Osteocyte (in vitro differentiated cells): ENCODE measurements around the gene HOXD4. TPM values are rescaled to one million over a fixed set of nuclear protein-coding genes. Genes with fewer than 3 reads are reported as not detected.

Experiments
- DNase-seq: peaks from one replicate; pipeline ENCODE4 v3.0.0; 2021; ENCODE audit warnings: mixed read lengths; ENCODE audit not compliant: unreplicated experiment; ENCODE audit errors: extremely low spot score
- H3K27ac Mint-ChIP-seq: one replicate; pipeline ENCODE4 v1.8.0; 2021; ENCODE audit warnings: mild to moderate bottlenecking, mixed read lengths; ENCODE audit not compliant: unreplicated experiment
- H3K27me3 Mint-ChIP-seq: one replicate; pipeline ENCODE4 v1.8.0; 2021; ENCODE audit warnings: mixed read lengths; ENCODE audit not compliant: unreplicated experiment
- H3K36me3 Mint-ChIP-seq: one replicate; pipeline ENCODE4 v1.8.0; 2021; ENCODE audit warnings: mixed read lengths; ENCODE audit not compliant: unreplicated experiment
- H3K4me1 Mint-ChIP-seq: one replicate; pipeline ENCODE4 v1.8.0; 2021; ENCODE audit warnings: mixed read lengths; ENCODE audit not compliant: unreplicated experiment
- H3K4me3 Mint-ChIP-seq: one replicate; pipeline ENCODE4 v1.8.0; 2021; ENCODE audit warnings: mild to moderate bottlenecking, moderate library complexity, mixed read lengths; ENCODE audit not compliant: unreplicated experiment
- H3K9me3 Mint-ChIP-seq: one replicate; pipeline ENCODE4 v1.8.0; 2021; ENCODE audit warnings: mixed read lengths; ENCODE audit not compliant: unreplicated experiment
- total RNA-seq: library from RNA; stranded (reverse); gene quantifications from 2 replicates; pipeline ENCODE4 v1.2.1, GENCODE V29; 2021
- TF ChIP-seq, protein P1 (sequence below): fragments of 200-600 bp; sonication (generic); IDR thresholded peaks from 2 replicates; pipeline ENCODE4 v1.5.0; 2021; ENCODE audit warnings: antibody characterized with exemption, mild to moderate bottlenecking, moderate library complexity

The HOXD4 gene
- total RNA-seq, 1 donor from 2014 or later = not detected

- Mint-ChIP-seq H3K27me3 (peaks cover 82% of the 10 kb centered on the region), H3K4me3 (no peak overlapping the region), H3K4me1 (peaks cover 14% of the 10 kb centered on the region), H3K9me3 (no peaks in the 10 kb centered on the region), H3K27ac (no peak overlapping the region), H3K36me3 (no peaks in the 10 kb centered on the region)
- TF ChIP-seq, protein P1, sequence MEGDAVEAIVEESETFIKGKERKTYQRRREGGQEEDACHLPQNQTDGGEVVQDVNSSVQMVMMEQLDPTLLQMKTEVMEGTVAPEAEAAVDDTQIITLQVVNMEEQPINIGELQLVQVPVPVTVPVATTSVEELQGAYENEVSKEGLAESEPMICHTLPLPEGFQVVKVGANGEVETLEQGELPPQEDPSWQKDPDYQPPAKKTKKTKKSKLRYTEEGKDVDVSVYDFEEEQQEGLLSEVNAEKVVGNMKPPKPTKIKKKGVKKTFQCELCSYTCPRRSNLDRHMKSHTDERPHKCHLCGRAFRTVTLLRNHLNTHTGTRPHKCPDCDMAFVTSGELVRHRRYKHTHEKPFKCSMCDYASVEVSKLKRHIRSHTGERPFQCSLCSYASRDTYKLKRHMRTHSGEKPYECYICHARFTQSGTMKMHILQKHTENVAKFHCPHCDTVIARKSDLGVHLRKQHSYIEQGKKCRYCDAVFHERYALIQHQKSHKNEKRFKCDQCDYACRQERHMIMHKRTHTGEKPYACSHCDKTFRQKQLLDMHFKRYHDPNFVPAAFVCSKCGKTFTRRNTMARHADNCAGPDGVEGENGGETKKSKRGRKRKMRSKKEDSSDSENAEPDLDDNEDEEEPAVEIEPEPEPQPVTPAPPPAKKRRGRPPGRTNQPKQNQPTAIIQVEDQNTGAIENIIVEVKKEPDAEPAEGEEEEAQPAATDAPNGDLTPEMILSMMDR = no peak
- DNase-seq = no peak
Measured at GRCh38 chr2:176154576-176155252, 3.4 kb downstream of the HOXD4 start.

DNA sequence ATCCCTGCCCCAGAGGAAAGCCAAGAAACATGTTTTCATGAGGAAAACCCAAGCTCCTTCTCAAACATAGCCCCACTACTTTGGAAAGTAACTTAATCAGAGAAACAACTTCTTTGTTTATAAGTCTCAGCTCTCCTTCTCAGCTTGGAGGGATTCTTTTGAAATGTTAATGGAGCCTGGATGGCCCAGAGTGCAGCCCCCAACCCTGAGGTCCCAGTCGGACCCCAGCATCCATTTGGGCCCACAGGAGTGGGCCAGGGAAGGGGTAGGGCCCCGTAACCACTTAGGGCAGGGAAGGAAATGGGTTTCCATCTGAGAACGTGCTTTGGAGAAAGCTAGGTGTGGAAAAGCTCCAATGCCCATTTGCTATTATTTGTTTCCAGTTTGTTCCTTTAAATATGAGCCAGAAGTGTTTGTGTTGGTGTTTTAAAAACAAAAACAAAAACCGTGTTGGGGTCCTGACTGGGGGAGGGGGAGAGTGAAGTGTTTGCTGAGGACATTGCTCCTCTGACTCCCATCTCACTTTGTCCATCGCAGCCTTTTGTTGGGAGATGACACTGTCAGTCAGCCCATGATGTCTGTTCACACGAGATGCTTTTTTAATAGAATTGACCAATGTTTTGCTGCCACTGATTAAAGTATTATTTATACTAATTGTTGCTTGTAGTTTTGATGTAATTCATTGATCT is 4.2 kb downstream of the HOXD4 start:
- TF ChIP-seq, protein P1 = no peak
- Mint-ChIP-seq H3K4me3 (no peak overlapping the region), H3K27ac (no peak overlapping the region), H3K27me3 (peaks cover 82% of the 10 kb centered on the region), H3K9me3 (no peaks in the 10 kb centered on the region), H3K36me3 (no peaks in the 10 kb centered on the region), H3K4me1 (peaks cover 14% of the 10 kb centered on the region)
- DNase-seq = no peak

DNA sequence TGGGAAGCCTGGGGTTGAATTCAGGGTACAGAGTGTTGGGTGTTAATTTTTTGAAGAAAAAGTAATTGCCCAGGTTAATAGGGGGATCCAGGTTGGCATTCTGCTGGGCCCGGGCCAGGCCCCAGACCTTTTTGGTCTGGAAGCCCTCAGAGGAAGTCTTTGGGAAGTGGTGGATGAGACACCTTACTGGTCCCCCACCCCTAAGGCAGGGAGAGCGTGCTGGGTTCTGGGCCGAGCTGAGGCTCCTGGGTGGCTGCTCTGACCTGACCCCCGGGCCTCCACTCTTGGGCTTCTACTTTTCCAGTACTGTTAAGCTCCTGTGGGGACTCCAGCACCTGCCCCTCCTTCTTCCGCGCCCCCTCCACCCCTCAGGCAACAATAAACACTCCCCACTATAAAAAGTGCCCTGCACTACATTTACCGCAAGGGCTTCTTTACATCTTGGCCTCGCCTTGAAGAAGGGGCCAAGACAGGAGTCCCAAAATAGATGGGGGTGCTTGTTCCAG is 5.0 kb downstream of the HOXD4 start:
- no peak for DNase-seq
- H3K9me3 Mint-ChIP-seq = no peaks in the 10 kb centered on the region
- no peak overlapping the region for H3K4me3 Mint-ChIP-seq
- H3K4me1 Mint-ChIP-seq = peaks cover 14% of the 10 kb centered on the region
- TF ChIP-seq, protein P1 = no peak
- no peaks in the 10 kb centered on the region for H3K36me3 Mint-ChIP-seq
- no peak overlapping the region for H3K27ac Mint-ChIP-seq
- peaks cover 81% of the 10 kb centered on the region for H3K27me3 Mint-ChIP-seq

DNA sequence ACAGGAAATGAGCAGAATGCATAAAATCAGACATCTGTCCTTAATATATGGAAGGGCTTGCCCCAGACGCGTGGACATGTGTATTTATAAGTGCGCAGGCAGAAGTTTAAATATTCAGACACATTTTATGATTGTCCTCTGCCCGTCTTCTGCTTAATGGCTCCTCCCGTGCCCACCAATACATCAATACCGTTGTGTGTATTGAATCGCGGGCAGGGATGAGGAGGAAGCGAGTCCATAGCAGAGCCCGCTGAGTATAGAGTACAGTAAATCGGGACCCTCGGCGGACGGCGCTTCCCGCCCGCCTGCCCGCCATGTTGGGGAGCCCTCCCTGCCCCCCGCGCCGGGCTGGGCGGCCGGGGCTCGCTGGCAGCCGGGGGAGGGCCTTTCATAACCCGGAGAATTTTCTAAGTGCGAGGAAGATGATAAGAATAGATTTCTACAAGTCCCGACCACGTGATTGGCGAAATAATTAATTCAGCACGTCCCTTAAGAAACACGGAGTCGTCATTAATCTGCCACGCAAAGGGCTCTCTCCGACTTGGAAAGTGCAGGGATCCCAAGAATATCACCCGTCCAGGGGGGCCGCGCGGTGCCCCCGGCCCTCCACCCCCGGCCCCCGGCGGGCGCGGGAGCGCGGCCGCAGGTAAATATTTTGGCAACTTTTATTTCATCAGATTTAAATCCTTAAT is 5.6 kb downstream of the HOXD4 start, which contains the start of gene HOXD3:
HOXD3 (plus strand) TSS at position 501 of the 692 bp plus-strand sequence. CDS start 11,808 bp downstream, outside the sequence.
- Mint-ChIP-seq H3K36me3 (no peaks in the 10 kb centered on the region), H3K27ac (no peak within 1 kb of the TSS), H3K4me1 (peaks cover 17% of the 10 kb centered on the region), H3K27me3 (peaks cover 85% of the 10 kb centered on the region), H3K9me3 (no peaks in the 10 kb centered on the region), H3K4me3 (peak within 1 kb of the TSS; percentile 8)
- TF ChIP-seq, protein P1 = no peak
- no peak for DNase-seq
